ENCODE data around the gene PANK4. TPM values are rescaled to one million over a fixed set of nuclear protein-coding genes. Genes with fewer than 3 reads are reported as not detected.

PANK4 gene
- total and polyA plus RNA-seq, 2 of the 8 experiments (the other 6 are each of a cell fraction or from before 2014, with no cell fraction given), result 20.1 to 29.7 TPM

- Histone ChIP-seq H2BK15ac (ENCODE audit: low read length) (no peak overlapping the region), H3K9ac (replicated peaks in 1 of 4; ENCODE audit: extremely low read depth in 1 of 4, low read depth in 3 of 4, low read length in 3 of 4) (no peak overlapping the region), H4K91ac (replicated peaks; ENCODE audit: insufficient read length, low read length) (no peak overlapping the region), H3K56ac (replicated peaks; ENCODE audit: insufficient read length, low read depth, low read length) (no peak overlapping the region), H3K4me2 (ENCODE audit: insufficient read depth in 1 of 2, low read depth in 2 of 2, low read length in 2 of 2) (peak overlapping the region in 1 of 2 experiments; percentile 78; a peak in 1 of 4 replicates), H2BK120ac (replicated peaks; ENCODE audit: low read depth, low read length) (no peak overlapping the region), H2BK20ac (ENCODE audit: low read length) (no peak overlapping the region), H3K36me3 (ENCODE audit: control insufficient read depth in 2 of 4, insufficient read depth in 4 of 4, low read length in 3 of 4) (no peaks in the 10 kb centered on the region), H2BK5ac (ENCODE audit: low read depth, low read length) (no peak overlapping the region), H2AFZ (ENCODE audit: low read length) (no peak overlapping the region), H2AK5ac (ENCODE audit: low read depth, low read length) (0 out of 2 replicates have a peak overlapping the region, but pooled peaks have one; percentile 24), H3K9me3 (ENCODE audit: insufficient read depth in 2 of 2, low read depth in 1 of 2, low read length in 1 of 2) (no peaks in the 10 kb centered on the region), H3K18ac (ENCODE audit: extremely low read depth, low read length) (no peak overlapping the region), H4K20me1 (replicated peaks in 1 of 2; ENCODE audit: control insufficient read depth in 1 of 2, insufficient read depth in 2 of 2, low read length in 2 of 2) (peaks cover 29 to 45% of the 10 kb centered on the region in 2 experiments), H3K27me3 (replicated peaks in 1 of 4; ENCODE audit: control insufficient read depth in 3 of 4, extremely low read depth in 1 of 4, insufficient read depth in 3 of 4, low read length in 3 of 4) (peaks cover 30 to 58% (median 55%) of the 10 kb centered on the region in 4 experiments), H3K23me2 (ENCODE audit: low read depth, low read length) (peaks cover 7% of the 10 kb centered on the region; the same call in 1 of the 2 replicates), H3K4me1 (replicated peaks in 1 of 4; ENCODE audit: control insufficient read depth in 3 of 4, insufficient read depth in 4 of 4, low read length in 3 of 4) (peaks cover 0 to 40% (median 21%) of the 10 kb centered on the region in 4 experiments; a peak in 6 of 7 replicates), H3K79me2 (ENCODE audit: control insufficient read depth in 1 of 2, insufficient read depth in 2 of 2, low read length in 2 of 2) (peaks cover 13 to 35% of the 10 kb centered on the region in 2 experiments), H3K23ac (ENCODE audit: insufficient read length) (no peak overlapping the region), H4K8ac (ENCODE audit: extremely low read depth, insufficient read depth, low read length) (no peak overlapping the region), H2BK12ac (ENCODE audit: low read depth, low read length) (0 out of 2 replicates have a peak overlapping the region, but pooled peaks have one; percentile 17), H4K5ac (ENCODE audit: insufficient read length, low read depth, low read length) (no peak overlapping the region), H3K4me3 (ENCODE audit: extremely low read depth in 1 of 4, insufficient read depth in 2 of 4, low read depth in 3 of 4, low read length in 4 of 4) (no peak overlapping the region), H3K27ac (ENCODE audit: low read depth, low read length) (no peak overlapping the region), H3K14ac (ENCODE audit: insufficient read length) (no peak overlapping the region), H3K4ac (replicated peaks; ENCODE audit: insufficient read length, low read depth, low read length) (no peak overlapping the region), H3K79me1 (ENCODE audit: low read depth, low read length) (peaks cover 24% of the 10 kb centered on the region)
- ChIA-PET POLR2A (ENCODE audit: partially characterized antibody) (interaction anchor here (0.6 to 3.2 kb wide), 3 partner anchors 8 to 24 kb away, joined by 3 to 13 read pairs (median 8); no protein-coding TSS in a partner anchor), CTCF (ENCODE audit: partially characterized antibody) (interaction anchor here (1.0 to 4.9 kb wide), 4 partner anchors 11 to 113 kb away, joined by 3 to 27 read pairs (median 4); no protein-coding TSS in a partner anchor)
- WGBS, 2 experiments (ENCODE audit: extremely low coverage in 1 of 2, insufficient coverage in 1 of 2, insufficient read length in 1 of 2, insufficient replicate concordance in 2 of 2, low coverage in 1 of 2, low lambda C conversion rate in 2 of 2, missing lambda C conversion rate in 1 of 2), result 83% methylated on average over 4 of the region's 4 CpGs; no CpG with 5 or more reads in 1 of the 2 experiments
- FAIRE-seq (no peak), DNase-seq (ENCODE audit: low read depth in 1 of 2, low spot score in 2 of 2) (no peak)
- TF ChIP-seq FOSL1 (IDR thresholded peaks at IDR 0.05; ENCODE audit: insufficient read depth, low read depth, low read length) (no peak), TCF12 (IDR thresholded peaks at IDR 0.05; ENCODE audit: low read depth, low read length) (no peak)
- TF ChIP-seq, protein P1, sequence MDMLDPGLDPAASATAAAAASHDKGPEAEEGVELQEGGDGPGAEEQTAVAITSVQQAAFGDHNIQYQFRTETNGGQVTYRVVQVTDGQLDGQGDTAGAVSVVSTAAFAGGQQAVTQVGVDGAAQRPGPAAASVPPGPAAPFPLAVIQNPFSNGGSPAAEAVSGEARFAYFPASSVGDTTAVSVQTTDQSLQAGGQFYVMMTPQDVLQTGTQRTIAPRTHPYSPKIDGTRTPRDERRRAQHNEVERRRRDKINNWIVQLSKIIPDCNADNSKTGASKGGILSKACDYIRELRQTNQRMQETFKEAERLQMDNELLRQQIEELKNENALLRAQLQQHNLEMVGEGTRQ (IDR thresholded peaks at IDR 0.05; ENCODE audit: low read length), result no peak
These were observed 1.1 kb upstream of the PANK4 start for GRCh38 chr1:2527556-2527860.

Measured in H1 (cell line).